Measurements from ENCODE around the gene FAM20A.

FAM20A gene

GRCh38 chr17:68598074-68598473 lies 3.1 kb downstream of the FAM20A start:
- Histone ChIP-seq H3K27ac (no peak overlapping the region), H3K9ac (ENCODE audit: insufficient read length) (no peak overlapping the region), H3K9me3 (ENCODE audit: low read depth, low read length) (no peaks in the 10 kb centered on the region)

GRCh38 chr17:68596411-68596945 lies 4.7 kb downstream of the FAM20A start:
- no peak overlapping the region for H3K9ac ChIP-seq (ENCODE audit: insufficient read length)
- no peaks in the 10 kb centered on the region for H3K36me3 ChIP-seq (ENCODE audit: insufficient read depth, low read length)
- no peak for TF ChIP-seq FOXP2 (optimal IDR thresholded peaks at IDR 0.05; ENCODE audit: control extremely low read depth, extremely low read length, insufficient read depth)
- no peak for TF ChIP-seq EZH2 (IDR thresholded peaks at IDR 0.05)
- TF ChIP-seq POLR2AphosphoS5 (IDR thresholded peaks at IDR 0.05; ENCODE audit: borderline replicate concordance, low read depth, low read length), result no peak
- H3K27ac ChIP-seq, result no peak overlapping the region
- no peak overlapping the region for H3K4me3 ChIP-seq
- no peaks in the 10 kb centered on the region for H3K9me3 ChIP-seq (ENCODE audit: low read depth, low read length)
- no peak for DNase-seq (ENCODE audit: low read depth, low spot score)

More at GRCh38 chr17:68598074-68598473, 3.1 kb downstream of the FAM20A start:
- TF ChIP-seq POLR2AphosphoS5 (IDR thresholded peaks at IDR 0.05; ENCODE audit: borderline replicate concordance, low read depth, low read length) (no peak), FOXP2 (optimal IDR thresholded peaks at IDR 0.05; ENCODE audit: control extremely low read depth, extremely low read length, insufficient read depth) (no peak), EZH2 (IDR thresholded peaks at IDR 0.05) (no peak)
- Histone ChIP-seq H3K36me3 (ENCODE audit: insufficient read depth, low read length) (no peaks in the 10 kb centered on the region), H3K4me3 (no peak overlapping the region)
- no peak for DNase-seq (ENCODE audit: low read depth, low spot score)

- Histone ChIP-seq H3K9ac (ENCODE audit: insufficient read length) (no peak overlapping the region), H3K4me3 (no peak overlapping the region), H3K9me3 (ENCODE audit: low read depth, low read length) (no peaks in the 10 kb centered on the region), H3K36me3 (ENCODE audit: insufficient read depth, low read length) (no peaks in the 10 kb centered on the region), H3K27ac (no peak overlapping the region)
- no peak for DNase-seq (ENCODE audit: low read depth, low spot score)
- TF ChIP-seq EZH2 (IDR thresholded peaks at IDR 0.05) (no peak), FOXP2 (optimal IDR thresholded peaks at IDR 0.05; ENCODE audit: control extremely low read depth, extremely low read length, insufficient read depth) (no peak), POLR2AphosphoS5 (IDR thresholded peaks at IDR 0.05; ENCODE audit: borderline replicate concordance, low read depth, low read length) (no peak)
Measured at GRCh38 chr17:68595986-68596385, 5.2 kb downstream of the FAM20A start.

- TF ChIP-seq POLR2AphosphoS5 (IDR thresholded peaks at IDR 0.05; ENCODE audit: borderline replicate concordance, low read depth, low read length), result no peak
- TF ChIP-seq EZH2 (IDR thresholded peaks at IDR 0.05), result no peak
- no peak for TF ChIP-seq FOXP2 (optimal IDR thresholded peaks at IDR 0.05; ENCODE audit: control extremely low read depth, extremely low read length, insufficient read depth)
- no peaks in the 10 kb centered on the region for H3K36me3 ChIP-seq (ENCODE audit: insufficient read depth, low read length)
- no peak for DNase-seq (ENCODE audit: low read depth, low spot score)
Measured at GRCh38 chr17:68595496-68595895, 5.7 kb downstream of the FAM20A start.

GRCh38 chr17:68594552-68594951 lies 6.6 kb downstream of the FAM20A start:
- no peak for TF ChIP-seq EZH2 (IDR thresholded peaks at IDR 0.05)
- no peak for TF ChIP-seq POLR2AphosphoS5 (IDR thresholded peaks at IDR 0.05; ENCODE audit: borderline replicate concordance, low read depth, low read length)
- no peak for TF ChIP-seq FOXP2 (optimal IDR thresholded peaks at IDR 0.05; ENCODE audit: control extremely low read depth, extremely low read length, insufficient read depth)
- H3K9me3 ChIP-seq (ENCODE audit: low read depth, low read length), result no peaks in the 10 kb centered on the region
- no peak overlapping the region for H3K27ac ChIP-seq
- H3K9ac ChIP-seq (ENCODE audit: insufficient read length), result no peak overlapping the region
- H3K36me3 ChIP-seq (ENCODE audit: insufficient read depth, low read length), result no peaks in the 10 kb centered on the region
- DNase-seq (ENCODE audit: low read depth, low spot score), result no peak
- no peak overlapping the region for H3K4me3 ChIP-seq

More at GRCh38 chr17:68595496-68595895, 5.7 kb downstream of the FAM20A start:
- Histone ChIP-seq H3K9ac (ENCODE audit: insufficient read length) (no peak overlapping the region), H3K4me3 (no peak overlapping the region), H3K27ac (no peak overlapping the region), H3K9me3 (ENCODE audit: low read depth, low read length) (no peaks in the 10 kb centered on the region)

GRCh38 chr17:68592682-68593641 lies 8.2 kb downstream of the FAM20A start:
- Histone ChIP-seq H3K36me3 (ENCODE audit: insufficient read depth, low read length) (no peaks in the 10 kb centered on the region), H3K4me3 (no peak overlapping the region), H3K27ac (no peak overlapping the region), H3K9ac (ENCODE audit: insufficient read length) (no peak overlapping the region), H3K9me3 (ENCODE audit: low read depth, low read length) (no peaks in the 10 kb centered on the region)
- TF ChIP-seq POLR2AphosphoS5 (IDR thresholded peaks at IDR 0.05; ENCODE audit: borderline replicate concordance, low read depth, low read length), result no peak
- no peak for TF ChIP-seq FOXP2 (optimal IDR thresholded peaks at IDR 0.05; ENCODE audit: control extremely low read depth, extremely low read length, insufficient read depth)
- TF ChIP-seq EZH2 (IDR thresholded peaks at IDR 0.05), result no peak
- DNase-seq (ENCODE audit: low read depth, low spot score), result peak; percentile 12

GRCh38 chr17:68592009-68592408 lies 9.2 kb downstream of the FAM20A start:
- Histone ChIP-seq H3K27ac (no peak overlapping the region), H3K9me3 (ENCODE audit: low read depth, low read length) (no peaks in the 10 kb centered on the region), H3K36me3 (ENCODE audit: insufficient read depth, low read length) (no peaks in the 10 kb centered on the region), H3K9ac (ENCODE audit: insufficient read length) (no peak overlapping the region), H3K4me3 (no peak overlapping the region)
- TF ChIP-seq POLR2AphosphoS5 (IDR thresholded peaks at IDR 0.05; ENCODE audit: borderline replicate concordance, low read depth, low read length) (no peak), EZH2 (IDR thresholded peaks at IDR 0.05) (no peak), FOXP2 (optimal IDR thresholded peaks at IDR 0.05; ENCODE audit: control extremely low read depth, extremely low read length, insufficient read depth) (no peak)
- DNase-seq (ENCODE audit: low read depth, low spot score), result no peak

- no peak overlapping the region for H3K27ac ChIP-seq
- no peak for DNase-seq (ENCODE audit: low read depth, low spot score)
- H3K36me3 ChIP-seq (ENCODE audit: insufficient read depth, low read length), result no peaks in the 10 kb centered on the region
- TF ChIP-seq FOXP2 (optimal IDR thresholded peaks at IDR 0.05; ENCODE audit: control extremely low read depth, extremely low read length, insufficient read depth), result no peak
- TF ChIP-seq POLR2AphosphoS5 (IDR thresholded peaks at IDR 0.05; ENCODE audit: borderline replicate concordance, low read depth, low read length), result no peak
- no peak for TF ChIP-seq EZH2 (IDR thresholded peaks at IDR 0.05)
- no peak overlapping the region for H3K9ac ChIP-seq (ENCODE audit: insufficient read length)
- no peak overlapping the region for H3K4me3 ChIP-seq
- no peaks in the 10 kb centered on the region for H3K9me3 ChIP-seq (ENCODE audit: low read depth, low read length)
Measured at GRCh38 chr17:68591583-68591982, 9.6 kb downstream of the FAM20A start.
